ENCODE results near the gene OR51I2.

The OR51I2 gene

DNA sequence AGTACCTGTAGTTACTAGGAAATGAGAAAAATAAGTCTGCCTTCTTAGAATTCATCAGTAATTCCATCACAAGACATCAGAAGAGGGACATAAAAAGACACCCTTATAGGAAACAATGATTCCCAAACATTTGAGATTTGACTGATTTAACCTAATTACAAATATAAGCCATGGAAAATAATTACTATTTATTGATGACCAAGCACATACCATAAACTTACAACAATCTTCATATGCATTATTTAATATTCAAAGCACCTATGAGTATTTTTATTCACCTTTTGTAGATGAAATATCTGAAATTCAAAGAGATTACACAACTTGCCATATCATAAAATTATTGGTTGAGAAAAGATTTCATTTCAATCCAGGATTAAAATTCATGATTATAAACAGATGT, 24.8 kb downstream of the OR51I2 start:
- Histone ChIP-seq H2AFZ (ENCODE audit: low read length, unreplicated experiment) (no peak overlapping the region), H3K4me3 (ENCODE audit: low read depth, low read length) (no peak overlapping the region), H3K36me3 (ENCODE audit: insufficient read depth, low read length) (no peaks in the 10 kb centered on the region), H3K27me3 (ENCODE audit: insufficient read depth, low read length) (peaks cover 54% of the 10 kb centered on the region), H3K4me1 (ENCODE audit: control insufficient read depth, insufficient read depth, low read length, unreplicated experiment) (no peaks in the 10 kb centered on the region), H3K79me2 (ENCODE audit: control insufficient read depth, insufficient read depth, low read length, unreplicated experiment) (no peaks in the 10 kb centered on the region), H3K27ac (ENCODE audit: low read depth, low read length) (no peak overlapping the region)

DNA sequence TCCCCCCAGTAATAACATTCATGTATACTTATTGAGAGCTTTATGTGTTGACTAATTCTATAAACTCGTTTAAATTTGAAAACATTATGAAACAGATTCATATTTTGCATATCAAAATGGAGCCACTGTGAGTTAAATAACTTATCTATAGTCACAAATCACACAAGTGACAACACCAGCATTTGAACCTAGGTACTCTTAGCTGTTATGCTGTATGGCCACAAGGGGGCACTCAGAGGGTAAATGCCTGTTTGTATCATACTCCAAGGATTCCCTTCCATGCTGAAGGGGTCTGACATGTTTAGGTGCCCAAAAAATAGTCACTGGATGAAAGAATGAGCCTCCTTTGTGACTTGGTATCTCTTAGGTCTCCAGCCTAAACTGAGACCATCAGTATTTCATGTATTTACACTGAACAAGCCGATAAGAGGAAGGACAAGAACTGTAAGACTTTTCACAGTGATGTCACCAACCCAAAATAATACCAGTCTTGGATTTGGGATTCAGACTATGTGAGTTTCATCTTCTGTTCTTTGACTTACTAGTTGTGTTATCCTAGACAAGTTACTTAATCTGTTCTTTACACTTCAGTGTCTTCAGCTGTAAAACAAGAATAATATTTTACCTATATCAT, 27.2 kb downstream of the OR51I2 start:
- no peaks in the 10 kb centered on the region for H3K4me1 ChIP-seq (ENCODE audit: control insufficient read depth, insufficient read depth, low read length, unreplicated experiment)
- peaks cover 39% of the 10 kb centered on the region for H3K27me3 ChIP-seq (ENCODE audit: insufficient read depth, low read length)
- H3K79me2 ChIP-seq (ENCODE audit: control insufficient read depth, insufficient read depth, low read length, unreplicated experiment) = no peaks in the 10 kb centered on the region
- H2AFZ ChIP-seq (ENCODE audit: low read length, unreplicated experiment) = no peak overlapping the region
- no peak overlapping the region for H3K27ac ChIP-seq (ENCODE audit: low read depth, low read length)
- H3K4me3 ChIP-seq (ENCODE audit: low read depth, low read length) = no peak overlapping the region
- H3K36me3 ChIP-seq (ENCODE audit: insufficient read depth, low read length) = no peaks in the 10 kb centered on the region

DNA sequence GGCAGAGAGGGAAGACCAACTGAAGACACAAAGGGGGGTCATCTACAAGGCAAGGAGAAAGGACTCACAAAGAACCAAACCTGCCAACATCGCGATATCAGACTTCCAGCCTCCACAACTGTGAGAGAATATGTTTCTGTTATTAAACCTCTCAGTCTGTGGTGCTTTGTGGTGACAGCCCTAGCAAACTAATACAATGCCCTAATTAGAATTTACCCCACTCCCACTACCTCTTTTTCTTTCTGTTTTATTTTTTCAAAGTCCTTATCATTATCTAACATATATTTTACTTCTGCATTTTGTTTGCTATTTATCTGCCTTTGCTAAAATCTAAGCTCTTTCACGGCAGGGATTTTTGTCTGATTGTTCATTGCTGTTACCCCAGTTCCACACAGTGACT, 36.9 kb downstream of the OR51I2 start:
- Histone ChIP-seq H3K27ac (ENCODE audit: low read depth, low read length) (no peak overlapping the region), H3K36me3 (ENCODE audit: insufficient read depth, low read length) (no peaks in the 10 kb centered on the region), H3K4me3 (ENCODE audit: low read depth, low read length) (no peak overlapping the region), H3K79me2 (ENCODE audit: control insufficient read depth, insufficient read depth, low read length, unreplicated experiment) (no peaks in the 10 kb centered on the region), H3K27me3 (ENCODE audit: insufficient read depth, low read length) (peaks cover 37% of the 10 kb centered on the region), H2AFZ (ENCODE audit: low read length, unreplicated experiment) (no peak overlapping the region), H3K4me1 (ENCODE audit: control insufficient read depth, insufficient read depth, low read length, unreplicated experiment) (no peaks in the 10 kb centered on the region)

DNA sequence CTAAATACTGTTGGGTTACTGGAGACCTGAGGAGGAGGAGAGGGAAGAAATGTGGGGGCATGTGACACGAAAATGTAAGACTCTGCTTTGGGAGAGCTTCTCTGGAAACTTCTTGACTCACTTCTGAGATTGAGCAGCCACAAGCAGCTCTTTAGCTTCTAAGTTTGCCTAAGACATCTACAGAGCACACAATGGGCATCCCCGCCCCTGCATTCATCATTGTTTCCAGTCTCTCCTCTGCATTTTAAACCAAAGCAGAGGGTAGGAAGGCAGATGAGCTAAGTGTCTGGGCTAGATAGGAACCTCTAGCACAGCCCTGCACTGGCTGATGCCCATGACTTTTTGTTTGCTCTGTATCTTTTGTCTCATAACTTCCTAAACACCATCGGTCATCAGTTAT, 37.3 kb downstream of the OR51I2 start:
- Histone ChIP-seq H3K27me3 (ENCODE audit: insufficient read depth, low read length) (peaks cover 37% of the 10 kb centered on the region), H3K79me2 (ENCODE audit: control insufficient read depth, insufficient read depth, low read length, unreplicated experiment) (no peaks in the 10 kb centered on the region), H2AFZ (ENCODE audit: low read length, unreplicated experiment) (no peak overlapping the region), H3K27ac (ENCODE audit: low read depth, low read length) (no peak overlapping the region), H3K4me1 (ENCODE audit: control insufficient read depth, insufficient read depth, low read length, unreplicated experiment) (no peaks in the 10 kb centered on the region), H3K36me3 (ENCODE audit: insufficient read depth, low read length) (no peaks in the 10 kb centered on the region), H3K4me3 (ENCODE audit: low read depth, low read length) (no peak overlapping the region)

DNA sequence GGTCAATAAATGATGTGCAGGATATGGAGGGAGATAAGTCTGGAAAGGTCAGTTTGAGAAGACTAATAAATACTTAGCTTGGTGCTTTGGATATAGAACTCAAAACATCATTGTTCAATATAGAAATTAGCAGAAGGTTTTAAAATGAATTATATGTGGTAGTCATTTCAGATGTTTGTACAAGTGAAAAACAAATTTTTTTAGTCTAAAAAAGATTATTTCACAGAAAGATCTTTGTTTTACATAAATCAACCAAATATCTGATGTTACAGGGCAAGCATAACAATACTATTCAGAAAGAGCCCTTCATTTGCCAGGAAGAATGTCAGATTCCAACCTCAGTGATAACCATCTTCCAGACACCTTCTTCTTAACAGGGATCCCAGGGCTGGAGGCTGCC, 39.3 kb downstream of the OR51I2 start, which contains the start of gene OR52D1:
OR52D1 (plus strand) TSS at position 301 of the 400 bp plus-strand sequence; CDS start at position 323, 22 bp downstream.
- no peaks in the 10 kb centered on the region for H3K79me2 ChIP-seq (ENCODE audit: control insufficient read depth, insufficient read depth, low read length, unreplicated experiment)
- no peak within 1 kb of the TSS for H3K4me3 ChIP-seq (ENCODE audit: low read depth, low read length)
- H3K4me1 ChIP-seq (ENCODE audit: control insufficient read depth, insufficient read depth, low read length, unreplicated experiment) = no peaks in the 10 kb centered on the region
- H3K27ac ChIP-seq (ENCODE audit: low read depth, low read length) = no peak within 1 kb of the TSS
- no peak within 1 kb of the TSS for H2AFZ ChIP-seq (ENCODE audit: low read length, unreplicated experiment)
- no peaks in the 10 kb centered on the region for H3K36me3 ChIP-seq (ENCODE audit: insufficient read depth, low read length)
- H3K27me3 ChIP-seq (ENCODE audit: insufficient read depth, low read length) = peaks cover 53% of the 10 kb centered on the region

DNA sequence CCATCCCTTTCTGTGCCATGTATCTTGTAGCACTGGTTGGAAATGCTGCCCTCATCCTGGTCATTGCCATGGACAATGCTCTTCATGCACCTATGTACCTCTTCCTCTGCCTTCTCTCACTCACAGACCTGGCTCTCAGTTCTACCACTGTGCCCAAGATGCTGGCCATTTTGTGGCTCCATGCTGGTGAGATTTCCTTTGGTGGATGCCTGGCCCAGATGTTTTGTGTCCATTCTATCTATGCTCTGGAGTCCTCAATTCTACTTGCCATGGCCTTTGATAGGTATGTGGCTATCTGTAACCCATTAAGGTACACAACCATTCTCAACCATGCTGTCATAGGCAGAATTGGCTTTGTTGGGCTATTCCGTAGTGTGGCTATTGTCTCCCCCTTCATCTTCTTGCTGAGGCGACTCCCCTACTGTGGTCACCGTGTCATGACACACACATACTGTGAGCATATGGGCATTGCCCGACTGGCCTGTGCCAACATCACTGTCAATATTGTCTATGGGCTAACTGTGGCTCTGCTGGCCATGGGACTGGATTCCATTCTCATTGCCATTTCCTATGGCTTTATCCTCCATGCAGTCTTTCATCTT, 39.8 kb downstream of the OR51I2 start:
- H3K4me1 ChIP-seq (ENCODE audit: control insufficient read depth, insufficient read depth, low read length, unreplicated experiment) = no peaks in the 10 kb centered on the region

DNA sequence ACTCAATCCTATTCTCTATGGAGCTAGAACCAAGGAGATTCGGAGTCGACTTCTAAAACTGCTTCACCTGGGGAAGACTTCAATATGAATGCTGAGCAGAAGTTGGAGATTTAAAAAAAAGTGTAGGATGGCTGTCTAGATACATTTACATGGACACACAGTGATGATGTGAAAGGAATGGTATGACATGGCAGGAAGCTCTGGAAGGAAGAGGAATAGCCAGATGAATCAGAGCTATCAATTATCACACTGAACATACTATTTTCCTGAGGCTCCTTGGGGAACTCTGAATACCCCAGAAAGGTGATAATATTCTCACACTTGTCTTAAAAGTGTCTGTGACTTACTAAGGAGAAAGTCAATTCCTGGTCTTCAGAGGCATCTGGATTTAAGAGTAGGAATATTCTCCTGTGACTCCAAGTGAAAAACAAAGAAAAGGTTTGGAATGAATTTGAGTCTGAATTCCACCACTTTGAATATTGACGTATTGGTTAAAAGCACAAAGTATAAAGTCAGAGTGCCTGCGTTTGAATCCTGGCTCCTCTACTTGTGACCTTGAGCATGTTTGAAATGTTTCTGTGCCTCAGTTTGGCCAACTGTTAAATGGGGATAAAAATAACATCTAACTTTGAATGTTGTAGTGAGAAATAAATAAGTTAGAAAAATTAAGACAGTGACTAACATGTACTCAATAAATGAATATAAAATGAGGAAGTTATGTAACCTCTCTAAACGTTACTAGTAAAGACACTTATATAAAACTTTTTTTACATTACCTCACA, 40.6 kb downstream of the OR51I2 start:
- H3K36me3 ChIP-seq (ENCODE audit: insufficient read depth, low read length) = no peaks in the 10 kb centered on the region
- no peaks in the 10 kb centered on the region for H3K4me1 ChIP-seq (ENCODE audit: control insufficient read depth, insufficient read depth, low read length, unreplicated experiment)
- H3K27me3 ChIP-seq (ENCODE audit: insufficient read depth, low read length) = peaks cover 55% of the 10 kb centered on the region
- H3K79me2 ChIP-seq (ENCODE audit: control insufficient read depth, insufficient read depth, low read length, unreplicated experiment) = no peaks in the 10 kb centered on the region
- no peak overlapping the region for H3K4me3 ChIP-seq (ENCODE audit: low read depth, low read length)
- H3K27ac ChIP-seq (ENCODE audit: low read depth, low read length) = no peak overlapping the region
- H2AFZ ChIP-seq (ENCODE audit: low read length, unreplicated experiment) = no peak overlapping the region

More for the DNA sequence above, 39.8 kb downstream of the OR51I2 start:
- no peak overlapping the region for H3K4me3 ChIP-seq (ENCODE audit: low read depth, low read length)
- H3K27ac ChIP-seq (ENCODE audit: low read depth, low read length) = no peak overlapping the region
- no peaks in the 10 kb centered on the region for H3K79me2 ChIP-seq (ENCODE audit: control insufficient read depth, insufficient read depth, low read length, unreplicated experiment)
- peaks cover 53% of the 10 kb centered on the region for H3K27me3 ChIP-seq (ENCODE audit: insufficient read depth, low read length)
- no peaks in the 10 kb centered on the region for H3K36me3 ChIP-seq (ENCODE audit: insufficient read depth, low read length)
- H2AFZ ChIP-seq (ENCODE audit: low read length, unreplicated experiment) = no peak overlapping the region

DNA sequence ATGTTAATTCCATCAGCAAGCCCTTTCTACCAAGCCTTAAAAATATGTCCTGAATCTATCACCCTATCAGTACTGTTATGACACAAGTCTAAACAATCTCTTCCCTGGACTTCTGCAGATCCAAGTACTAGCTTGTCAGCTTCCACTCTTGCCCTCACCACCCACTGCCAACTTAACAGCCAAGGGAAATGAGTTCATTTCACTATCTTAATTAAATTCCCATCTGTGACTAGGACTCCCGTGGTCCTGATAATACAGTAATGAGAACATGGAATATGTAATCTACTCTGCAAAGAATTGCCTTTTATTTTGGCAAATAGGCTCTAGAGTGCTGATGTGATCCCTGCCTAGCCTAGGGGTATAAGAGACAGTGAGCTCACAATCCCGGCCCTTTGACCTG, 50.5 kb downstream of the OR51I2 start:
- H3K4me1 ChIP-seq (ENCODE audit: control insufficient read depth, insufficient read depth, low read length, unreplicated experiment) = no peaks in the 10 kb centered on the region
- H3K27me3 ChIP-seq (ENCODE audit: insufficient read depth, low read length) = peaks cover 58% of the 10 kb centered on the region
- no peaks in the 10 kb centered on the region for H3K79me2 ChIP-seq (ENCODE audit: control insufficient read depth, insufficient read depth, low read length, unreplicated experiment)

DNA sequence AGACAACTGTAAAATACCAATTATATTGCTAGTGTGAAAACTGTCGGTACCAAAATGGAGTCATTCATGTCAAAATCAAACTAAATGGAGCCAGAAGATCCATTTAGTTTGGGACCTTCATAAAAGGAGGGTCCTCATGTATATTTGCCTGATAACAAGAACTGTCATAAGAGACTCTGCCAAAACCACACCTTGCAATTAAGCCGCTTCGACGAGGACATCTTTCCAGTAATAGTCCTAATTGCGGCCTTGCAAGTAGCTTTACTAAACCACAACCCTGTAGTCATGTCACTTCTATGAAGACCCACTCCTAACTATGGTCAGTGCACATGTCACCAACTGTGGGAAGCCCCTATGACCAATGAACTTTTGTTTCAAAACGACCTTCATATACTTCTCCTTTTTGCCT, 51.3 kb downstream of the OR51I2 start:
- no peak overlapping the region for H3K27ac ChIP-seq (ENCODE audit: low read depth, low read length)
- H3K4me1 ChIP-seq (ENCODE audit: control insufficient read depth, insufficient read depth, low read length, unreplicated experiment) = no peaks in the 10 kb centered on the region
- peaks cover 53% of the 10 kb centered on the region for H3K27me3 ChIP-seq (ENCODE audit: insufficient read depth, low read length)
- H2AFZ ChIP-seq (ENCODE audit: low read length, unreplicated experiment) = no peak overlapping the region
- H3K4me3 ChIP-seq (ENCODE audit: low read depth, low read length) = no peak overlapping the region
- H3K36me3 ChIP-seq (ENCODE audit: insufficient read depth, low read length) = no peaks in the 10 kb centered on the region
- no peaks in the 10 kb centered on the region for H3K79me2 ChIP-seq (ENCODE audit: control insufficient read depth, insufficient read depth, low read length, unreplicated experiment)

More for the DNA sequence above, 50.5 kb downstream of the OR51I2 start:
- Histone ChIP-seq H3K4me3 (ENCODE audit: low read depth, low read length) (no peak overlapping the region), H2AFZ (ENCODE audit: low read length, unreplicated experiment) (no peak overlapping the region), H3K27ac (ENCODE audit: low read depth, low read length) (no peak overlapping the region), H3K36me3 (ENCODE audit: insufficient read depth, low read length) (no peaks in the 10 kb centered on the region)

DNA sequence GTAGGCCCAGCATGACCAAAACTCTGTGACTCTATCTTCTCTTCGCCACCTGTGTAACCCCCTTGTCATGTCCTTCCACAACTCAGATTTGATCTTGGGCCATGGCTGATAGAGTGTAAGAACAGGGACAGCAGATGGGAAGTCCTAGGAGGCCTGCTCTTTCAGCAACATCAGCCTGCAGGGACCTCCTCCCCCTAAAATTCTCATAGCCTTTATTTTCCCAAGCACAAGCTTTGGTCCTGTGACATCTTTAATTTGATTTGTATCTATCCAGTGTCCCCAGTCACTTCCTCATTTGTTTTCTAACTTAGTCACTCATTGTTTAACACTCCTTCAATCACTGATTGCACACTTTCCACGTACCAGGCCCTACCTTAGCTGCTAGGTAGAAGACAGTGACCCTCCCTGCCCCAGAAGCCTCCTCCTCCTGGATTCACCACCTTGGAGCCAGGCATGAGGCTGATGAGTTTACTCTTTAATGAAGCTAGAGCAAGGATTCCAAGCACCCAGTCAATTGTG, 55.3 kb downstream of the OR51I2 start:
- no peak overlapping the region for H3K4me3 ChIP-seq (ENCODE audit: low read depth, low read length)
- no peaks in the 10 kb centered on the region for H3K79me2 ChIP-seq (ENCODE audit: control insufficient read depth, insufficient read depth, low read length, unreplicated experiment)
- no peak overlapping the region for H3K27ac ChIP-seq (ENCODE audit: low read depth, low read length)
- no peak overlapping the region for H2AFZ ChIP-seq (ENCODE audit: low read length, unreplicated experiment)
- H3K36me3 ChIP-seq (ENCODE audit: insufficient read depth, low read length) = no peaks in the 10 kb centered on the region
- H3K4me1 ChIP-seq (ENCODE audit: control insufficient read depth, insufficient read depth, low read length, unreplicated experiment) = no peaks in the 10 kb centered on the region
- H3K27me3 ChIP-seq (ENCODE audit: insufficient read depth, low read length) = peaks cover 55% of the 10 kb centered on the region

All from ACC112 (cell line).